Fibroblast of lung (primary cell): Measurements from ENCODE around the gene ZNRF3.

Source experiments
- CTCF ChIP-seq, 2 donors: IDR thresholded peaks in 1 of 2; conservative IDR thresholded peaks in 1 of 2; 1 replicate in 1 of 2; 2 replicates in 1 of 2; pipeline ENCODE4 v1.5.1; 2011 to 2012; ENCODE audit warnings: low read length in 2 of 2, control low read depth in 1 of 2, inconsistent platforms in 1 of 2, low read depth in 1 of 2, mild to moderate bottlenecking in 1 of 2
- EZH2 ChIP-seq: IDR thresholded peaks from 2 replicates; pipeline ENCODE4 v1.5.1; 2012; ENCODE audit warnings: low read length, control low read depth, mild to moderate bottlenecking; ENCODE audit errors: missing control alignments

GRCh38 chr22:29070490-29070889 lies 187.1 kb downstream of the ZNRF3 start:
- TF ChIP-seq CTCF (conservative IDR thresholded peaks at IDR 0.05 in 1 of 2, IDR thresholded peaks at IDR 0.05 in 1 of 2; ENCODE audit: low read depth in 1 of 2, low read length in 2 of 2), result no peak
- no peak for TF ChIP-seq EZH2
